IMR-90 (cell line): ENCODE measurements around the gene ZNF407. TPM values are rescaled to one million over a fixed set of nuclear protein-coding genes. Genes with fewer than 3 reads are reported as not detected.

Experiments used
- ATAC-seq: fragments of 200-7000 bp; cut with Tn5 transposase; 2 replicates; pipeline ENCODE4 v1.9.1; 2020; ENCODE audit warnings: low read depth, mild to moderate bottlenecking, moderate library complexity
- BruUV-seq: library from RNA; stranded (reverse); fragments of 400-500 nt; replicated peaks from 2 replicates; lab custom pipeline; 2021; lab: Mats Ljungman, UMichigan
- CTCF ChIA-PET: fragments of 300-600 bp; formaldehyde crosslinking; extraction: SDS; loops from one replicate; lab custom pipeline; 2021; ENCODE audit warnings: antibody characterized with exemption; lab: Yijun Ruan, JAX
- POLR2A ChIA-PET: fragments of 300-600 bp; sonication (Branson Sonifier 250); formaldehyde crosslinking; loops from one replicate; lab custom pipeline; 2022; ENCODE audit warnings: antibody characterized with exemption; ENCODE audit not compliant: unreplicated experiment; lab: Charles Lee
- DNase-seq: peaks from one replicate; pipeline ENCODE4 v3.0.0; 2013
- H2AFZ ChIP-seq: replicated peaks from 2 replicates; pipeline ENCODE3; 2013; ENCODE audit warnings: low read length, mild to moderate bottlenecking; ENCODE audit not compliant: poor library complexity
- H2AK5ac ChIP-seq: 2 replicates; pipeline ENCODE4 v1.6.1; 2013; ENCODE audit warnings: low read depth, low read length, inconsistent platforms
- H2AK9ac ChIP-seq: replicated peaks from 2 replicates; pipeline ENCODE3; 2013; ENCODE audit warnings: mild to moderate bottlenecking, low read depth, low read length, moderate library complexity; ENCODE audit not compliant: poor library complexity
- H2BK120ac ChIP-seq: 2 replicates; pipeline ENCODE4 v1.6.1; 2013; ENCODE audit warnings: low read depth, low read length, inconsistent platforms
- H2BK15ac ChIP-seq: 3 replicates; pipeline ENCODE4 v1.6.1; 2013; ENCODE audit warnings: low read depth, low read length, inconsistent platforms
- H2BK20ac ChIP-seq: 2 replicates; pipeline ENCODE4 v1.6.1; 2013; ENCODE audit warnings: low read depth, mild to moderate bottlenecking, inconsistent platforms, low read length, moderate library complexity
- H2BK5ac ChIP-seq: 2 replicates; pipeline ENCODE4 v1.6.1; 2013; ENCODE audit warnings: mild to moderate bottlenecking, low read depth, low read length, inconsistent platforms; ENCODE audit not compliant: poor library complexity, severe bottlenecking
- H3K14ac ChIP-seq: replicated peaks from 2 replicates; pipeline ENCODE4 v1.6.1; 2013; ENCODE audit warnings: low read depth, low read length, inconsistent platforms
- H3K18ac ChIP-seq: 2 replicates; pipeline ENCODE4 v1.6.1; 2013; ENCODE audit warnings: low read depth, low read length, control low read depth
- H3K23ac ChIP-seq: 2 replicates; pipeline ENCODE4 v1.6.1; 2013; ENCODE audit warnings: low read depth, low read length, inconsistent platforms
- H3K27ac ChIP-seq: 2 replicates; pipeline ENCODE4 v1.5.1; 2013; ENCODE audit warnings: mild to moderate bottlenecking, control low read depth, low read length; ENCODE audit not compliant: insufficient read depth
- H3K27me3 ChIP-seq: 2 replicates; pipeline ENCODE4 v1.6.1; 2013; ENCODE audit warnings: low read length; ENCODE audit not compliant: control insufficient read depth, insufficient read depth
- H3K36me3 ChIP-seq: 2 replicates; pipeline ENCODE4 v1.6.1; 2013; ENCODE audit warnings: low read length, mixed read lengths; ENCODE audit not compliant: control insufficient read depth, insufficient read depth
- H3K4ac ChIP-seq: 2 replicates; pipeline ENCODE4 v1.6.1; 2013; ENCODE audit warnings: low read depth, low read length, inconsistent platforms
- H3K4me1 ChIP-seq: 2 replicates; pipeline ENCODE4 v1.6.1; 2013; ENCODE audit warnings: low read length, mixed read lengths; ENCODE audit not compliant: control insufficient read depth, insufficient read depth
- H3K4me2 ChIP-seq: 2 replicates; pipeline ENCODE4 v1.6.1; 2013; ENCODE audit warnings: low read depth, mild to moderate bottlenecking, control low read depth, low read length, moderate library complexity
- H3K4me3 ChIP-seq: 2 replicates; pipeline ENCODE4 v1.5.1; 2013; ENCODE audit warnings: low read depth, mild to moderate bottlenecking, control low read depth, low read length, moderate library complexity; ENCODE audit not compliant: insufficient read depth
- H3K56ac ChIP-seq: 2 replicates; pipeline ENCODE4 v1.6.1; 2013; ENCODE audit warnings: low read length, inconsistent platforms; ENCODE audit not compliant: insufficient read depth; ENCODE audit errors: extremely low read depth
- H3K79me1 ChIP-seq, 2 experiments: 2 replicates each; pipeline ENCODE4 v1.6.1; 2013; ENCODE audit warnings: low read length in 2 of 2, inconsistent platforms in 1 of 2, low read depth in 1 of 2
- H3K9ac ChIP-seq: 2 replicates; pipeline ENCODE4 v1.6.1; 2013; ENCODE audit warnings: low read depth, low read length, control low read depth
- H3K9me1 ChIP-seq: 2 replicates; pipeline ENCODE4 v1.6.1; 2013; ENCODE audit warnings: low read length, inconsistent platforms; ENCODE audit not compliant: insufficient read depth
- H3K9me3 ChIP-seq: 2 replicates; pipeline ENCODE4 v1.6.1; 2013; ENCODE audit warnings: low read length; ENCODE audit not compliant: control insufficient read depth, insufficient read depth
- H4K20me1 ChIP-seq: 2 replicates; pipeline ENCODE4 v1.6.1; 2013; ENCODE audit warnings: low read length, inconsistent platforms; ENCODE audit not compliant: insufficient read depth
- H4K5ac ChIP-seq: 2 replicates; pipeline ENCODE4 v1.6.1; 2013; ENCODE audit warnings: mild to moderate bottlenecking, low read depth, low read length, control low read depth
- H4K8ac ChIP-seq, 2 experiments: 2 replicates each; pipeline ENCODE4 v1.6.1; 2013; ENCODE audit warnings: low read depth in 2 of 2, low read length in 2 of 2, control low read depth in 1 of 2, inconsistent platforms in 1 of 2
- H4K91ac ChIP-seq: 2 replicates; pipeline ENCODE4 v1.6.1; 2013; ENCODE audit warnings: low read depth, low read length, inconsistent platforms; ENCODE audit not compliant: insufficient read depth
- BHLHE40 ChIP-seq: fragments of 150-350 bp; IDR thresholded peaks from 2 replicates; pipeline ENCODE4 v1.6.1; 2016; ENCODE audit warnings: mild to moderate bottlenecking, low read depth, low read length
- CEBPB ChIP-seq: IDR thresholded peaks from 2 replicates; pipeline ENCODE4 v1.6.1; 2012; ENCODE audit warnings: low read depth, low read length, improper control_type of control experiment
- CHD1 ChIP-seq: IDR thresholded peaks from 2 replicates; pipeline ENCODE4 v1.6.1; 2012; ENCODE audit warnings: low read depth, low read length, improper control_type of control experiment
- MAZ ChIP-seq: IDR thresholded peaks from 2 replicates; pipeline ENCODE4 v1.6.1; 2012; ENCODE audit warnings: low read depth, mild to moderate bottlenecking, low read length, improper control_type of control experiment, moderate library complexity, borderline replicate concordance
- MXI1 ChIP-seq: IDR thresholded peaks from 2 replicates; pipeline ENCODE4 v1.6.1; 2012; ENCODE audit warnings: low read depth, mild to moderate bottlenecking, low read length, moderate library complexity, borderline replicate concordance
- NFE2L2 ChIP-seq: fragments of 150-350 bp; IDR thresholded peaks from 2 replicates; pipeline ENCODE4 v1.6.1; 2016; ENCODE audit warnings: low read depth, mild to moderate bottlenecking, low read length
- POLR2A ChIP-seq: IDR thresholded peaks from 2 replicates; pipeline ENCODE4 v1.6.1; 2012; ENCODE audit warnings: mild to moderate bottlenecking, low read depth, low read length
- RAD21 ChIP-seq: IDR thresholded peaks from 2 replicates; pipeline ENCODE4 v1.6.1; 2012; ENCODE audit warnings: low read length, improper control_type of control experiment
- RCOR1 ChIP-seq: IDR thresholded peaks from 2 replicates; pipeline ENCODE4 v1.6.1; 2012; ENCODE audit warnings: mild to moderate bottlenecking, low read length, improper control_type of control experiment; ENCODE audit not compliant: insufficient replicate concordance
- RFX5 ChIP-seq: IDR thresholded peaks from 2 replicates; pipeline ENCODE4 v1.8.0; 2012; ENCODE audit warnings: low read depth, mild to moderate bottlenecking, low read length, moderate library complexity
- WGBS, 2 experiments: methylation state at CpG; one replicate each; pipeline versions ENCODE4 v1.1.5 to v1.1.7; 2013; ENCODE audit warnings: missing lambda C conversion rate in 2 of 2; ENCODE audit not compliant: insufficient read length in 1 of 2; ENCODE audit errors: extremely low coverage in 2 of 2; 5-methylcytosine and 5-hydroxymethylcytosine counted together
- dilution Hi-C: fragments of 300-500 bp; cut with HindIII; formaldehyde crosslinking; loops from one replicate; pipeline ENCODE4 v1.14.3; 2018; ENCODE audit warnings: low sequenced_read_pairs; ENCODE audit not compliant: unreplicated experiment
- in situ Hi-C: fragments of 300-500 bp; cut with MboI; formaldehyde crosslinking; loops from 3 replicates; pipeline ENCODE4 v1.14.3; 2019; ENCODE audit warnings: low sequenced_read_pairs, inconsistent platforms, mixed read lengths
- intact Hi-C: fragments of 100-400 bp; cut with micrococcal nuclease; formaldehyde crosslinking; loops from 2 replicates; pipeline ENCODE4 v1.10.0; 2022
- polyA plus RNA-seq, 3 experiments: library from polyadenylated mRNA; depleted of rRNA; stranded (reverse); fragments of >200 nt; gene quantifications; 2 replicates each; pipeline ENCODE4 v1.2.3, GENCODE V29; 2012; ENCODE audit warnings: low replicate concordance in 1 of 3
- total RNA-seq: library from RNA; depleted of rRNA; stranded (reverse); fragments of >200 nt; gene quantifications from 2 replicates; pipeline ENCODE4 v1.2.3, GENCODE V29; 2012
- TF ChIP-seq, protein P1 (sequence below): fragments of 150-350 bp; IDR thresholded peaks from 2 replicates; pipeline ENCODE4 v1.6.1; 2016; ENCODE audit warnings: low read depth, mild to moderate bottlenecking, low read length, moderate library complexity, borderline replicate concordance
- TF ChIP-seq, protein P2 (sequence below): fragments of 150-350 bp; IDR thresholded peaks from 2 replicates; pipeline ENCODE4 v1.6.1; 2017; ENCODE audit warnings: mild to moderate bottlenecking, antibody characterized with exemption, low read length, low read depth

ZNF407 gene
- total and polyA plus RNA-seq, 2 of the 4 experiments (the other 2 are of a cell fraction): 3.1 to 20.1 TPM

DNA sequence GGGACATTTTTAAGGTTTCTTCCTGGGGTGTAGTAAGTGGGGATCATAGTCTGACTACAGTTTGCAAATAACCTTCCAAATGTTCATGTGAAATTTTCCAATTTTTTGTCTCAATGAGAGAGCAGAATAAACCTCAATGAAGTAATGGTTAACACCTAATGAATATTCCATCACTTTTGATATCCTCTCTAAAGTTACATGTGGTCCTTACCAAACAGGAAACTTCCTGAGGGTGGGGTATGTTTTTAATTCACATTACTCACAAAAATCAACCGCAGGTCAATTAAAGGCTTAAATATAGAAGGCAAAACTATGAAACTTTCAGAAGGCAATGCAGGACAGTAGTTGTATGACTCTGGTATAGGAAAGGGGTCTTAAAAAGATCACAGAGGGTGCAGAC lies 13.2 kb downstream of the ZNF407 start:
- Histone ChIP-seq H3K4me2 (no peak overlapping the region), H4K8ac (no peak overlapping the region), H3K23ac (no peak overlapping the region), H3K9me3 (0 out of 2 replicates have a peak, but pooled peaks cover 3% of the 10 kb centered on the region), H3K9me1 (0 out of 2 replicates have a peak, but pooled peaks cover 4% of the 10 kb centered on the region), H3K14ac (no peak overlapping the region), H2BK120ac (no peak overlapping the region), H3K9ac (no peak overlapping the region), H3K27me3 (no peaks in the 10 kb centered on the region), H4K20me1 (no peaks in the 10 kb centered on the region; the same call in 1 of the 2 replicates), H3K36me3 (no peaks in the 10 kb centered on the region), H3K56ac (no peak overlapping the region), H2AK9ac (no peak overlapping the region), H3K79me1 (peaks cover 28 to 51% of the 10 kb centered on the region in 2 experiments), H3K4ac (no peak overlapping the region), H4K5ac (no peak overlapping the region), H3K18ac (no peak overlapping the region), H2BK5ac (no peak overlapping the region), H3K4me3 (no peak overlapping the region), H3K4me1 (peaks cover 5% of the 10 kb centered on the region; the same call in 1 of the 2 replicates), H2BK15ac (no peak overlapping the region), H2AFZ (no peak overlapping the region), H2BK20ac (no peak overlapping the region), H4K91ac (no peak overlapping the region), H3K27ac (no peak overlapping the region), H2AK5ac (no peak overlapping the region)
- ATAC-seq: no peak
- no peak for DNase-seq
- CTCF ChIA-PET: no interaction called here
- intact Hi-C loops: no loop called here
- BruUV-seq: no TSS peak
- TF ChIP-seq RFX5: no peak
- TF ChIP-seq MXI1: no peak
- no peak for TF ChIP-seq RAD21
- no peak for TF ChIP-seq CHD1
- TF ChIP-seq POLR2A: no peak
- TF ChIP-seq, protein P1, sequence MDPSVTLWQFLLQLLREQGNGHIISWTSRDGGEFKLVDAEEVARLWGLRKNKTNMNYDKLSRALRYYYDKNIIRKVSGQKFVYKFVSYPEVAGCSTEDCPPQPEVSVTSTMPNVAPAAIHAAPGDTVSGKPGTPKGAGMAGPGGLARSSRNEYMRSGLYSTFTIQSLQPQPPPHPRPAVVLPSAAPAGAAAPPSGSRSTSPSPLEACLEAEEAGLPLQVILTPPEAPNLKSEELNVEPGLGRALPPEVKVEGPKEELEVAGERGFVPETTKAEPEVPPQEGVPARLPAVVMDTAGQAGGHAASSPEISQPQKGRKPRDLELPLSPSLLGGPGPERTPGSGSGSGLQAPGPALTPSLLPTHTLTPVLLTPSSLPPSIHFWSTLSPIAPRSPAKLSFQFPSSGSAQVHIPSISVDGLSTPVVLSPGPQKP: no peak
- no peak for TF ChIP-seq NFE2L2
- no peak for TF ChIP-seq RCOR1
- TF ChIP-seq CEBPB: no peak
- no peak for TF ChIP-seq MAZ
- TF ChIP-seq, protein P2, sequence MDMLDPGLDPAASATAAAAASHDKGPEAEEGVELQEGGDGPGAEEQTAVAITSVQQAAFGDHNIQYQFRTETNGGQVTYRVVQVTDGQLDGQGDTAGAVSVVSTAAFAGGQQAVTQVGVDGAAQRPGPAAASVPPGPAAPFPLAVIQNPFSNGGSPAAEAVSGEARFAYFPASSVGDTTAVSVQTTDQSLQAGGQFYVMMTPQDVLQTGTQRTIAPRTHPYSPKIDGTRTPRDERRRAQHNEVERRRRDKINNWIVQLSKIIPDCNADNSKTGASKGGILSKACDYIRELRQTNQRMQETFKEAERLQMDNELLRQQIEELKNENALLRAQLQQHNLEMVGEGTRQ: no peak
- no peak for TF ChIP-seq BHLHE40
- in situ Hi-C loops: no loop called here
- POLR2A ChIA-PET: no interaction called here
- no CpG with 5 or more reads among the region's 1 CpG for WGBS, 2 experiments
- dilution Hi-C loops: no loop called here
